Stimulated activated memory B cell treated with anti-CD40 and anti-IgM and Interleukin-4, amounts not matched to agents 10 μg/mL and 1 μg/mL and 100 μg/mL, for 72 hours (primary cell): ENCODE measurements around the gene ZSWIM2.
"Not testable (repeated sequence)": the region's sequence is repeated elsewhere in the genome, so short reads cannot be mapped to it uniquely, and the experiment has no call there.

ENCODE experiments used
- ATAC-seq: fragments of 150-1000 bp; cut with Tn5 transposase; 2 replicates; pipeline ENCODE4 v1.10.0; 2021
- H3K27ac Mint-ChIP-seq: one replicate; pipeline ENCODE4 v1.8.0; 2022; ENCODE audit warnings: mild to moderate bottlenecking, mixed read lengths
- H3K27me3 Mint-ChIP-seq: one replicate; pipeline ENCODE4 v1.8.0; 2022; ENCODE audit warnings: mixed read lengths
- H3K36me3 Mint-ChIP-seq: one replicate; pipeline ENCODE4 v1.8.0; 2022; ENCODE audit warnings: mixed read lengths
- H3K4me1 Mint-ChIP-seq: one replicate; pipeline ENCODE4 v1.8.0; 2022; ENCODE audit warnings: mixed read lengths
- H3K4me3 Mint-ChIP-seq: one replicate; pipeline ENCODE4 v1.8.0; 2022; ENCODE audit warnings: mild to moderate bottlenecking, moderate library complexity, mixed read lengths
- H3K9me3 Mint-ChIP-seq: one replicate; pipeline ENCODE4 v1.8.0; 2022; ENCODE audit warnings: mixed read lengths

Gene ZSWIM2, protein sequence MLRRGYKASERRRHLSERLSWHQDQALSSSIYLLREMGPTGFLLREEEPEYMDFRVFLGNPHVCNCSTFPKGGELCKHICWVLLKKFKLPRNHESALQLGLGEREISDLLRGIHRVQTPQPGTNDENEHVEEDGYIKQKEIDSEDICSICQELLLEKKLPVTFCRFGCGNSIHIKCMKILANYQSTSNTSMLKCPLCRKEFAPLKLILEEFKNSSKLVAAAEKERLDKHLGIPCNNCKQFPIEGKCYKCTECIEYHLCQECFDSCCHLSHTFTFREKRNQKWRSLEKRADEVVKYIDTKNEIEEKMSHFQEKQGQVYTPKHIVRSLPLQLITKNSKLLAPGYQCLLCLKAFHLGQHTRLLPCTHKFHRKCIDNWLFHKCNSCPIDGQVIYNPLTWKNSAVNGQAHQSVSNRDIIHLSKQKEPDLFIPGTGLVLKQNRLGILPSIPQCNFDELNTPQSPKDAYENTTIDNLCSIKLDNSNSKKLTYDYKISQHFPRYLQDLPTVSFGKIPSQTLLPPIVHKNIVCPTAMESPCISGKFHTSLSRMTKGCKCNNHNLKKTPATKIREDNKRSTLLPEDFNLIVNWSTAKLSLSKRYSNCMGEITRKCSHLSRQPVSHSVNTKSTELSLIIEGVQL

DNA sequence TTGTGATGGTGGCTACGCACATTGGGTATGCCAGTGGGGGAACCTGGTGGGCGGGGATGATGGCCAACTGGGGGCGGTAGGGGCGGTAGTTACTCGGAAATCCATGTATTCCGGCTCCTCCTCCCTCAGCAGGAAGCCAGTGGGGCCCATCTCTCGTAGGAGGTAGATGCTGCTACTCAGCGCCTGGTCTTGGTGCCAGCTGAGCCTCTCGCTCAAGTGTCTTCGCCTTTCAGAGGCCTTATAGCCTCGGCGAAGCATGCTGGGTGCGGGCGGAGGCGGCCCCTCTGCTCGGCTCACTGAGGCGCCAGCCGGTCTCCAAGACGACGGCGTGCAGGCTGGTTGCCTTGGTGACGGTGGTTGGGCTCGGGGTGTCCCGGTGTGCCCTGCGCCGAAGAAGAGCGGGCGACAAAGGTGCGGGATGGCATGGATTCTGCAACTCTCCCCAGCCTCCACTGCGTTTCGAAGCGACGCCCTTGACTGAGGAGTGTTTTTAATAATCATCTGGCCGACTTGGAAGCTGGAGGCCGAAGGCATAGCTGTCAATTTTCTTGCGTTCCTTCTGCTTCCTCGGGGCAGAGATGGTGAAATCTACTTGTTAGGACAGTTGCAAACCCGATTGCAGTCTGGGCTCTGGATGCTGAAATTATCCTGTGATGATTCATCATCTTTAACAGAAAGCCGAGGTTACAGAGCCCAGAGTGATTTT, at the start of gene ZSWIM2:
Gene ZSWIM2 (minus strand): TSS at position 298 of the 706 bp plus-strand sequence. CDS start 40 bp downstream, at position 258.
- no peaks in the 10 kb centered on the region for H3K36me3 Mint-ChIP-seq
- ATAC-seq: peak; percentile 54
- H3K9me3 Mint-ChIP-seq: peaks cover 4% of the 10 kb centered on the region
- H3K27ac Mint-ChIP-seq: no peak within 1 kb of the TSS
- no peaks in the 10 kb centered on the region for H3K27me3 Mint-ChIP-seq
- H3K4me3 Mint-ChIP-seq: no peak within 1 kb of the TSS
- H3K4me1 Mint-ChIP-seq: peaks cover 11% of the 10 kb centered on the region

- ATAC-seq, H3K27me3 Mint-ChIP-seq, H3K27ac Mint-ChIP-seq, H3K9me3 Mint-ChIP-seq, H3K36me3 Mint-ChIP-seq, H3K4me3 Mint-ChIP-seq, H3K4me1 Mint-ChIP-seq: not testable (repeated sequence)
These were observed 47.2 kb upstream of the ZSWIM2 start for GRCh38 chr2:186896220-186896619.

- Mint-ChIP-seq H3K36me3 (no peaks in the 10 kb centered on the region), H3K4me3 (no peak overlapping the region), H3K27me3 (no peaks in the 10 kb centered on the region), H3K9me3 (peaks cover 6% of the 10 kb centered on the region), H3K4me1 (no peaks in the 10 kb centered on the region), H3K27ac (no peak overlapping the region)
- ATAC-seq: no peak
These were observed 46.5 kb upstream of the ZSWIM2 start for GRCh38 chr2:186895451-186895850.

DNA sequence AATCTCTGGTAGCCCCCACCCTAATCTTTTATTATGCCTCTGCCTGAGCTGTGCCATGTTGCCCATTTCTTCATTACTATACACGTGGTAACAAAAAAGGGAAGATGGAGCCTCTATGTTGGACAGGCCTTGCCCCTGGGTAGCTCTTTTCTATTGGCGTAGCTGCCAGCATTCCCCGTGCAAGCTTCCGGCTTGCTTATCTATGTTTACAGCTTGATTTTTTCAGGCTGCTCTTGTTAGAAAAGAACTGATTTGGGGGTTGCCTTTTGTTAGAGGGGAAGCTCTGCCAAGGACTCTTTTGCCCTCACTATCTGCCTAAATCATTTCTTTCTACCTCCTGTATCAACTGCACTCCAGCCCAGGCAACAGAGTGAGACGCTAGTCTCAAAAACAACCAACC, 45.5 kb upstream of the ZSWIM2 start:
- no peak for ATAC-seq
- no peak overlapping the region for H3K27ac Mint-ChIP-seq
- no peaks in the 10 kb centered on the region for H3K36me3 Mint-ChIP-seq
- no peaks in the 10 kb centered on the region for H3K27me3 Mint-ChIP-seq
- H3K9me3 Mint-ChIP-seq: peaks cover 6% of the 10 kb centered on the region
- no peaks in the 10 kb centered on the region for H3K4me1 Mint-ChIP-seq
- no peak overlapping the region for H3K4me3 Mint-ChIP-seq

GRCh38 chr2:186892821-186893220, 43.9 kb upstream of the ZSWIM2 start:
- Mint-ChIP-seq H3K27me3 (no peaks in the 10 kb centered on the region), H3K27ac (no peak overlapping the region), H3K4me3 (no peak overlapping the region), H3K4me1 (no peaks in the 10 kb centered on the region), H3K9me3 (peaks cover 3% of the 10 kb centered on the region), H3K36me3 (no peaks in the 10 kb centered on the region)
- no peak for ATAC-seq

DNA sequence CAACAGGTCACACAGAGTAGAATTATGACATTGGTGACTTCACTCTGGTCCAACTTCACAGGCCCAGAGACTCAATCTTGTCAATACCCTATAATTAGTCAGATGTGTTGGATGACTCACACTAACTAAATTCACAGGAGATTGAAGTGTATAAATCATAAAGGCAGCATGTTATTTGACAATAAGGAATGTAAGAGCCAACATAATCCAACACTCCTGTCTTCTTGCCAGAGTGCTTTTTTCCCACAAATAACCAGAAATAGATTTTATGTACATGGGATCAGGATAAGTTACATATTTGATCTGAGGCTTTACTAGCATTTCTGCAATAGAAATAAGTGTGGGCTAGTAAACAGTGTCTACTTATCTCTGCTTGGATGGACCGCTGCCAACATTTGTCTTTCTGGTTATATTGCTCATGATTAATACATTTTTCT, 42.2 kb upstream of the ZSWIM2 start:
- no peaks in the 10 kb centered on the region for H3K36me3 Mint-ChIP-seq
- H3K4me3 Mint-ChIP-seq: no peak overlapping the region
- H3K9me3 Mint-ChIP-seq: no peaks in the 10 kb centered on the region
- no peaks in the 10 kb centered on the region for H3K27me3 Mint-ChIP-seq
- H3K4me1 Mint-ChIP-seq: no peaks in the 10 kb centered on the region
- no peak overlapping the region for H3K27ac Mint-ChIP-seq
- ATAC-seq: no peak

GRCh38 chr2:186889101-186889879, 40.3 kb upstream of the ZSWIM2 start:
- no peak for ATAC-seq
- no peak overlapping the region for H3K27ac Mint-ChIP-seq
- no peaks in the 10 kb centered on the region for H3K4me1 Mint-ChIP-seq
- H3K27me3 Mint-ChIP-seq: no peaks in the 10 kb centered on the region
- no peaks in the 10 kb centered on the region for H3K36me3 Mint-ChIP-seq
- no peaks in the 10 kb centered on the region for H3K9me3 Mint-ChIP-seq
- no peak overlapping the region for H3K4me3 Mint-ChIP-seq

- Mint-ChIP-seq H3K36me3 (no peaks in the 10 kb centered on the region), H3K27me3 (no peaks in the 10 kb centered on the region), H3K4me3 (no peak overlapping the region), H3K27ac (no peak overlapping the region), H3K9me3 (no peaks in the 10 kb centered on the region), H3K4me1 (no peaks in the 10 kb centered on the region)
- no peak for ATAC-seq
These were observed 38.4 kb upstream of the ZSWIM2 start for GRCh38 chr2:186887107-186888090.

GRCh38 chr2:186884587-186884986, 35.6 kb upstream of the ZSWIM2 start:
- peaks cover 4% of the 10 kb centered on the region for H3K9me3 Mint-ChIP-seq
- no peaks in the 10 kb centered on the region for H3K36me3 Mint-ChIP-seq
- no peak for ATAC-seq
- no peak overlapping the region for H3K4me3 Mint-ChIP-seq
- H3K27ac Mint-ChIP-seq: no peak overlapping the region
- no peaks in the 10 kb centered on the region for H3K27me3 Mint-ChIP-seq
- no peaks in the 10 kb centered on the region for H3K4me1 Mint-ChIP-seq

DNA sequence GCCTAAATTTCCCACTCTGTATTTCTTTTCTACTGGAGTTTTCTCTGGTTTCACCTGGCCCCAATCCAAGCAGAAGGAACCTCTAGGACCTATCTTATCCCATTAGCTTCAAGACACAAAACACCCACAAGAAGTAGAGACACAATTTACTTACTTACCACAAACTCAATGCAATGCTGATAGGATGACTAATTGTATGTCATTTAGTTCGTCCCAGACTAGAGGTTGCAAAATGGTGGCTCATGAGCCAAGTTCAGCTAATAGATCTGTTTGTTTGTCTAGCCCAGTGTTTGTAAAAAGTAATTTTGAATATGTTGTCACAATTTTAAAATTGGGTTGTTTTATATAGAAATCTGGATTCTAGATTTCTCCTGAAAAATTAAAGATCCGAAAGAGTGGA, 34.7 kb upstream of the ZSWIM2 start:
- no peaks in the 10 kb centered on the region for H3K27me3 Mint-ChIP-seq
- H3K4me3 Mint-ChIP-seq: no peak overlapping the region
- H3K36me3 Mint-ChIP-seq: no peaks in the 10 kb centered on the region
- H3K9me3 Mint-ChIP-seq: peaks cover 4% of the 10 kb centered on the region
- no peaks in the 10 kb centered on the region for H3K4me1 Mint-ChIP-seq
- H3K27ac Mint-ChIP-seq: no peak overlapping the region
- ATAC-seq: no peak

- Mint-ChIP-seq H3K9me3 (peaks cover 4% of the 10 kb centered on the region), H3K4me1 (no peaks in the 10 kb centered on the region), H3K36me3 (no peaks in the 10 kb centered on the region), H3K27ac (no peak overlapping the region), H3K4me3 (no peak overlapping the region), H3K27me3 (no peaks in the 10 kb centered on the region)
- no peak for ATAC-seq
These were observed 33.6 kb upstream of the ZSWIM2 start for GRCh38 chr2:186882511-186883071.

DNA sequence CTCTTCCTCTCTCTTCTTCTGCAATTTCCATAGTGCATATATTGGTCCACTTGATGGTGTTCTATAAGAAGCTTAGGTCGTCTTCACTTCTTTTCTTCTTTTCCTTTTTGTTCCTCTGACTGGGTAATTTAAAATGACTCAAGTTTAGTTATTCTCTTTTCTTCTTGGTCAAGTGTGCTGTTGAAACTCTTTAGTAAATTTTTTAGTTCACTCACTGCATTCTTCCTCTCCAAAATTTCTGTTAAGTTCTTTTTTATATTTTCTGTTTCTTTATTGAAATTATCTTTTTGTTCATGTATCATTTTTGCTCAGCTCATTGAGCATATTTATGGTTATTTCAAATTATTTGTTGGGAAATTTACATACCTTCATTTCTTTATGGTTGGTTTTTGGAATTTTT, 32.7 kb upstream of the ZSWIM2 start:
- Mint-ChIP-seq H3K36me3 (no peaks in the 10 kb centered on the region), H3K4me1 (no peaks in the 10 kb centered on the region), H3K27ac (no peak overlapping the region), H3K27me3 (no peaks in the 10 kb centered on the region), H3K9me3 (peaks cover 4% of the 10 kb centered on the region), H3K4me3 (no peak overlapping the region)
- ATAC-seq: no peak

GRCh38 chr2:186879312-186879711, 30.3 kb upstream of the ZSWIM2 start:
- Mint-ChIP-seq H3K4me1 (no peaks in the 10 kb centered on the region), H3K27ac (no peak overlapping the region), H3K27me3 (no peaks in the 10 kb centered on the region), H3K9me3 (peaks cover 7% of the 10 kb centered on the region), H3K4me3 (no peak overlapping the region), H3K36me3 (no peaks in the 10 kb centered on the region)
- ATAC-seq: no peak

DNA sequence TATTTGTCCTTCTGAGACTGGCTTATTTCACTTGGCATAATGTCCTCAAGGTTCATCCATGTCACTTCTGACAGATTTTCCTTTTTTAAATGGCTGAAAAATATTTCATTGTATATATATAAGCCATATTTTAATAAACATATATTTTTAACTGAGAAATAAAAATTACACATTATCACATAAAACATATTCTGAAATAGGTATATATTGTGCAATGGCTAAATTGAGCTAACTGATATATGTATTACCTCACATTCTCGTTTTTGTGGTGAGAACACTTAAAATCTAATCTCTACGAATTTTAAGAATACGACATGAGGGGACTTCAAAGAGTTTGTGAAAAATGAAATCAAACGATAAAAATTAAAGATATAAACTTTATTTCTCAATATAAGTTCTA, 25.7 kb upstream of the ZSWIM2 start:
- Mint-ChIP-seq H3K27ac (no peak overlapping the region), H3K27me3 (no peaks in the 10 kb centered on the region), H3K4me3 (no peak overlapping the region), H3K36me3 (no peaks in the 10 kb centered on the region), H3K4me1 (no peaks in the 10 kb centered on the region), H3K9me3 (peaks cover 3% of the 10 kb centered on the region)
- no peak for ATAC-seq
